HG03103 (cell line): ENCODE measurements around the gene C1QTNF5.

Experiments
- ATAC-seq: cut with Tn5 transposase; IDR thresholded peaks from one replicate; pipeline ENCODE4 v1.9.1; 2021; ENCODE audit warnings: low read depth; ENCODE audit not compliant: unreplicated experiment

C1QTNF5 gene

GRCh38 chr11:119318240-119319135 is 22.2 kb downstream of the C1QTNF5 start:
- ATAC-seq, result no peak

GRCh38 chr11:119317592-119318239 is 23.0 kb downstream of the C1QTNF5 start:
- no peak for ATAC-seq

- ATAC-seq, result no peak
Measured at GRCh38 chr11:119316729-119317591, 23.7 kb downstream of the C1QTNF5 start, which contains the start of gene MCAM. TSS of gene MCAM (minus strand) at chr11:119317130. CDS start at chr11:119317101, 29 bp downstream.

- no peak for ATAC-seq
Measured at GRCh38 chr11:119316016-119316728, 24.5 kb downstream of the C1QTNF5 start.

- no peak for ATAC-seq
Measured at GRCh38 chr11:119315131-119316015, 25.3 kb downstream of the C1QTNF5 start.

GRCh38 chr11:119314726-119315125 is 26.0 kb downstream of the C1QTNF5 start:
- no peak for ATAC-seq

GRCh38 chr11:119310682-119311052 is 30.0 kb downstream of the C1QTNF5 start:
- no peak for ATAC-seq

- ATAC-seq, result no peak
Measured at GRCh38 chr11:119309953-119310681, 30.6 kb downstream of the C1QTNF5 start.

- no peak for ATAC-seq
Measured at GRCh38 chr11:119309411-119309810, 31.3 kb downstream of the C1QTNF5 start.

- ATAC-seq, result no peak
Measured at GRCh38 chr11:119307974-119308373, 32.7 kb downstream of the C1QTNF5 start.

- no peak for ATAC-seq
Measured at GRCh38 chr11:119307219-119307618, 33.5 kb downstream of the C1QTNF5 start.

- no peak for ATAC-seq
Measured at GRCh38 chr11:119306373-119306890, 34.3 kb downstream of the C1QTNF5 start.

- ATAC-seq, result no peak
Measured at GRCh38 chr11:119305556-119306372, 34.9 kb downstream of the C1QTNF5 start.

GRCh38 chr11:119303227-119303718 is 37.4 kb downstream of the C1QTNF5 start:
- ATAC-seq, result no peak

- no peak for ATAC-seq
Measured at GRCh38 chr11:119300198-119300964, 40.3 kb downstream of the C1QTNF5 start.

- ATAC-seq, result no peak
Measured at GRCh38 chr11:119299416-119299815, 41.3 kb downstream of the C1QTNF5 start.

- no peak for ATAC-seq
Measured at GRCh38 chr11:119298726-119299125, 42.0 kb downstream of the C1QTNF5 start.
